IPS-NIHi11 (cell line): ENCODE measurements around the gene OTOP3.

ENCODE experiments used
- DNase-seq: peaks from one replicate; pipeline ENCODE4 v3.0.0; 2012; ENCODE audit warnings: mixed read lengths, low spot score

Gene OTOP3

GRCh38 chr17:74986206-74986576 lies 50.5 kb downstream of the OTOP3 start:
- no peak for DNase-seq

GRCh38 chr17:74987418-74987908 lies 51.8 kb downstream of the OTOP3 start, which contains the start of gene CDR2L:
Gene CDR2L, plus strand, starts transcription at chr17:74987632. Its CDS starts 412 bp downstream, at chr17:74988044.
- DNase-seq: peak; percentile 94

GRCh38 chr17:74987909-74988711 lies 52.4 kb downstream of the OTOP3 start:
- DNase-seq: peak; percentile 74

GRCh38 chr17:74990581-74991105 lies 54.9 kb downstream of the OTOP3 start:
- DNase-seq: no peak

- no peak for DNase-seq
Observed at GRCh38 chr17:74992223-74992622, 56.5 kb downstream of the OTOP3 start.

GRCh38 chr17:74994440-74994839 lies 58.7 kb downstream of the OTOP3 start:
- no peak for DNase-seq

- no peak for DNase-seq
Observed at GRCh38 chr17:74995847-74996246, 60.1 kb downstream of the OTOP3 start.

- no peak for DNase-seq
Observed at GRCh38 chr17:74998783-74999182, 63.1 kb downstream of the OTOP3 start.

- DNase-seq: no peak
Observed at GRCh38 chr17:74999523-74999922, 63.8 kb downstream of the OTOP3 start.
